MCF 10A (cell line): ENCODE measurements around the gene RBBP5. TPM values are rescaled to one million over a fixed set of nuclear protein-coding genes. Genes with fewer than 3 reads are reported as not detected.

Source experiments
- BruUV-seq: library from RNA; stranded (reverse); fragments of 400-500 nt; replicated peaks from 2 replicates; lab custom pipeline; 2021; lab: Mats Ljungman, UMichigan
- CTCF ChIA-PET: fragments of 300-600 bp; sonication (Branson Sonifier 250); formaldehyde crosslinking; extraction: SDS; loops from one replicate; lab custom pipeline; 2021; ENCODE audit warnings: antibody characterized with exemption, inconsistent platforms; lab: Yijun Ruan, JAX
- POLR2A ChIA-PET: fragments of 300-600, 350-650 bp; sonication (Branson Sonifier 250); formaldehyde crosslinking; extraction: SDS; loops from one replicate; lab custom pipeline; 2020; ENCODE audit warnings: antibody characterized with exemption, inconsistent platforms; lab: Yijun Ruan, JAX
- DNase-seq: peaks from one replicate; pipeline ENCODE4 v3.0.0-alpha.2; 2018; ENCODE audit not compliant: unreplicated experiment
- H3K27ac Mint-ChIP-seq: one replicate; pipeline ENCODE4 v1.8.0; 2022; ENCODE audit warnings: mild to moderate bottlenecking, low read depth, mixed read lengths; ENCODE audit not compliant: unreplicated experiment
- H3K27me3 Mint-ChIP-seq: one replicate; pipeline ENCODE4 v1.8.0; 2022; ENCODE audit warnings: mixed read lengths; ENCODE audit not compliant: insufficient read depth, unreplicated experiment
- H3K36me3 Mint-ChIP-seq: one replicate; pipeline ENCODE4 v1.8.0; 2022; ENCODE audit warnings: mild to moderate bottlenecking, moderate library complexity, mixed read lengths; ENCODE audit not compliant: insufficient read depth, unreplicated experiment
- H3K4me1 Mint-ChIP-seq: one replicate; pipeline ENCODE4 v1.8.0; 2022; ENCODE audit warnings: mixed read lengths; ENCODE audit not compliant: insufficient read depth, unreplicated experiment
- H3K4me3 Mint-ChIP-seq: one replicate; pipeline ENCODE4 v1.8.0; 2022; ENCODE audit warnings: mild to moderate bottlenecking, moderate library complexity, mixed read lengths; ENCODE audit not compliant: unreplicated experiment
- H3K9me3 Mint-ChIP-seq: one replicate; pipeline ENCODE4 v1.8.0; 2022; ENCODE audit warnings: mixed read lengths; ENCODE audit not compliant: unreplicated experiment
- CTCF ChIP-seq: fragments of 200-600 bp; IDR thresholded peaks from one replicate; pipeline ENCODE4 v1.8.0; 2022; ENCODE audit warnings: antibody characterized with exemption, mild to moderate bottlenecking; ENCODE audit not compliant: unreplicated experiment
- intact Hi-C: fragments of 100-400 bp; cut with micrococcal nuclease; formaldehyde crosslinking; loops from 2 replicates; pipeline ENCODE4 v1.14.1; 2022
- total RNA-seq: library from RNA; stranded (reverse); gene quantifications from 2 replicates; pipeline ENCODE4 v1.2.3, GENCODE V29; 2022

RBBP5 gene
- total RNA-seq, 1 experiment from 2014 or later: 24.8 TPM

DNA sequence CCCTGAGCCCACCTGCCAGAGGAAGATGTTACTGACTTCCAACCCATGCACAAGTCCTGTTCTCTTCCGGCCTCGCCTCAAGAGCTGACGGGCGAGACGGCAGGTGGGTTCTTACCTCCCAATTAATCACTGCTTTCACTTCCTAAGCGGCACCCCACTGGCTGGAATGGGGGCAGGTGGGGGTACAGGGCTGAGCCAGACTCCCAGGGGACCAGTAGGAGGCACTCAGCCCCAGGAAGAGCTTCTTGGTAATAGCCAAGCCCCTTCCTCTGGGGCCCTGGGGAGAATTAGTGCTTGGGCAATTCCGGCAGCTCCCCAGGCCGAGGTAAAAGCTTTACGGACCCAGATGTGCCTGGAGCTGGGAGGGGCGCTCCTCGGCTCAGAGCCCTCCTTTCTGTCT is 69.1 kb downstream of the RBBP5 start:
- no peaks in the 10 kb centered on the region for H3K36me3 Mint-ChIP-seq
- ChIA-PET CTCF (interaction anchor here (0.6 to 8.7 kb wide), 10 partner anchors 9 to 258 kb away, joined by 3 to 111 read pairs (median 3); partner anchors contain the start of gene CNTN2), POLR2A (interaction anchor here (0.6 to 1.2 kb wide), 3 partner anchors 10 to 53 kb away, joined by 3 read pairs; no protein-coding TSS in a partner anchor)
- no peak for DNase-seq
- H3K27ac Mint-ChIP-seq: no peak overlapping the region
- no peak for TF ChIP-seq CTCF
- no peak overlapping the region for H3K4me3 Mint-ChIP-seq
- no peaks in the 10 kb centered on the region for H3K4me1 Mint-ChIP-seq
- peaks cover 100% of the 10 kb centered on the region for H3K27me3 Mint-ChIP-seq
- H3K9me3 Mint-ChIP-seq: no peaks in the 10 kb centered on the region
- intact Hi-C loops: no loop called here
- BruUV-seq: no TSS peak

DNA sequence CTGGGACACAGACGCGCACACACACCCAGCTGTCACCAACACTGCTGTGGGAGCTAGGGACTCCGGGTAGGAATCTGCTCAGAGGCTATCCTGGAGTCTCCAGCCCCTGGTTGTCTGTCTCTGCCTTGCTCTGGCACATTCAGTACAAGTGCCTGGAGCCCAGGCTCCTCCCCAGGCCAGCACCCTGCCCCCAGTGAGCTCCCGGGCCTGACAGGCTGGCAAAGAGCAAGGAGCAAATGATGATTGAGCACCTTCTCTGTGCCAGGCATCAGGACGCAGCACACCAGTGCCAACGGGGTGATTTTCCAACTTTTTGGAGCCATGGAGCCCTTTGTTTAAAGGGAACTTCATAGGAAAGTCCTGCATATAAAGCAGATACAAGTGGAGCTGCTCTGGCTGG is 72.3 kb downstream of the RBBP5 start:
- CTCF ChIA-PET: interaction anchor here (0.5 to 8.7 kb wide), 6 partner anchors 12 to 586 kb away, joined by 3 to 111 read pairs (median 3); no protein-coding TSS in a partner anchor
- H3K4me1 Mint-ChIP-seq: no peaks in the 10 kb centered on the region
- peaks cover 100% of the 10 kb centered on the region for H3K27me3 Mint-ChIP-seq
- H3K27ac Mint-ChIP-seq: no peak overlapping the region
- H3K36me3 Mint-ChIP-seq: no peaks in the 10 kb centered on the region
- no peaks in the 10 kb centered on the region for H3K9me3 Mint-ChIP-seq
- TF ChIP-seq CTCF: no peak
- POLR2A ChIA-PET: interaction anchor here (1.3 kb wide), 1 partner anchor 12 kb away, joined by 4 read pairs; no protein-coding TSS in a partner anchor
- intact Hi-C loops: no loop called here
- no TSS peak for BruUV-seq
- DNase-seq: no peak
- no peak overlapping the region for H3K4me3 Mint-ChIP-seq

- H3K4me3 Mint-ChIP-seq: no peak overlapping the region
- intact Hi-C loops: no loop called here
- H3K27me3 Mint-ChIP-seq: peaks cover 100% of the 10 kb centered on the region
- H3K36me3 Mint-ChIP-seq: no peaks in the 10 kb centered on the region
- no peak for TF ChIP-seq CTCF
- no TSS peak for BruUV-seq
- H3K9me3 Mint-ChIP-seq: no peaks in the 10 kb centered on the region
- ChIA-PET POLR2A (interaction anchor here (1.3 kb wide), 1 partner anchor 11 kb away, joined by 4 read pairs; no protein-coding TSS in a partner anchor), CTCF (interaction anchor here (0.9 to 8.7 kb wide), 4 partner anchors 14 to 495 kb away, joined by 3 to 111 read pairs (median 4); no protein-coding TSS in a partner anchor)
- DNase-seq: no peak
- no peak overlapping the region for H3K27ac Mint-ChIP-seq
- H3K4me1 Mint-ChIP-seq: no peaks in the 10 kb centered on the region
Measured at GRCh38 chr1:205048382-205048781, 73.4 kb downstream of the RBBP5 start.

GRCh38 chr1:205047764-205048231 is 74.0 kb downstream of the RBBP5 start:
- intact Hi-C loops: no loop called here
- DNase-seq: no peak
- H3K4me1 Mint-ChIP-seq: no peaks in the 10 kb centered on the region
- TF ChIP-seq CTCF: no peak
- no peaks in the 10 kb centered on the region for H3K36me3 Mint-ChIP-seq
- H3K4me3 Mint-ChIP-seq: no peak overlapping the region
- CTCF ChIA-PET: interaction anchor here (0.9 to 8.7 kb wide), 3 partner anchors 14 to 495 kb away, joined by 3 to 111 read pairs (median 3); no protein-coding TSS in a partner anchor
- BruUV-seq: no TSS peak
- H3K27ac Mint-ChIP-seq: no peak overlapping the region
- H3K27me3 Mint-ChIP-seq: peaks cover 100% of the 10 kb centered on the region
- POLR2A ChIA-PET: no interaction called here
- no peaks in the 10 kb centered on the region for H3K9me3 Mint-ChIP-seq
